Left lung (tissue), 10 donors: ENCODE results near the gene OCRL. TPM values are rescaled to one million over a fixed set of nuclear protein-coding genes. Genes with fewer than 3 reads are reported as not detected.

ENCODE experiments used
- ATAC-seq: fragments of 200-7000 bp; cut with Tn5 transposase; one replicate; pipeline ENCODE4 v1.9.1; 2020; ENCODE audit warnings: moderate library complexity
- DNase-seq, 4 donors: peaks; one replicate each; pipeline ENCODE4 v3.0.0-alpha.2; 2013 to 2020
- H3K27ac ChIP-seq, 2 donors: fragments of 200-600 bp; sonication (generic) in 1 of 2; one replicate each; pipeline versions ENCODE4 v1.5.0 to v1.8.0; 2020 to 2021
- H3K27me3 ChIP-seq, 2 donors: fragments of 200-600 bp; sonication (generic) in 1 of 2; one replicate each; pipeline versions ENCODE4 v1.5.0 to v1.8.0; 2020 to 2021
- H3K36me3 ChIP-seq, 2 donors: fragments of 200-600 bp; sonication (generic) in 1 of 2; one replicate each; pipeline versions ENCODE4 v1.5.0 to v1.8.0; 2020 to 2021
- H3K4me1 ChIP-seq, 2 donors: fragments of 200-600 bp; one replicate each; pipeline ENCODE4 v1.8.0; 2021
- H3K4me3 ChIP-seq, 2 donors: fragments of 200-600 bp; sonication (generic) in 1 of 2; one replicate each; pipeline versions ENCODE4 v1.5.0 to v1.8.0; 2020 to 2021; ENCODE audit warnings: mild to moderate bottlenecking in 1 of 2
- H3K9me3 ChIP-seq, 2 donors: fragments of 200-600 bp; sonication (generic) in 1 of 2; one replicate each; pipeline versions ENCODE4 v1.5.0 to v1.8.0; 2020 to 2021
- intact Hi-C, 2 donors: fragments of 100-400 bp; cut with DNase I; formaldehyde crosslinking; loops; one replicate each; pipeline versions ENCODE4 v1.11.2 to v1.14.2; 2022
- polyA plus RNA-seq, 6 donors: library from polyadenylated mRNA; unstranded; fragments of 120-200 nt; gene quantifications; one replicate each; pipeline ENCODE4 v1.2.1, GENCODE V29; 2013; ENCODE audit not compliant: insufficient read length in 6 of 6
- total RNA-seq, 2 donors: library from RNA; stranded (reverse); fragmentation: NEBNext Ultra II Directional; extraction: Animal tissue kit (Norgen Biotek cat#: 25700); gene quantifications; one replicate each; pipeline ENCODE4 v1.2.1, GENCODE V29; 2021
- TF ChIP-seq, protein P1 (sequence below), 2 donors: fragments of 200-600 bp; sonication (generic) in 1 of 2; IDR thresholded peaks; one replicate each; pipeline versions ENCODE4 v1.5.0 to v1.8.0; 2021; ENCODE audit warnings: antibody characterized with exemption in 2 of 2
- donor health status: DM: no; HTN: yes; CAD: no.
- donor health status: DM: no; HTN: no; CAD: no.

The OCRL gene
- total and polyA plus RNA-seq, 8 donors, result 21.3 to 30.2 (median 27.5) TPM

GRCh38 chrX:129612396-129612795, 72.3 kb downstream of the OCRL start:
- intact Hi-C loops, result loop anchor here in 1 of 2 donors (10.0 kb wide), 1 partner anchor 212 kb away; no protein-coding TSS in a partner anchor
- no peak for ATAC-seq
- no peaks in the 10 kb centered on the region for H3K9me3 ChIP-seq

DNA sequence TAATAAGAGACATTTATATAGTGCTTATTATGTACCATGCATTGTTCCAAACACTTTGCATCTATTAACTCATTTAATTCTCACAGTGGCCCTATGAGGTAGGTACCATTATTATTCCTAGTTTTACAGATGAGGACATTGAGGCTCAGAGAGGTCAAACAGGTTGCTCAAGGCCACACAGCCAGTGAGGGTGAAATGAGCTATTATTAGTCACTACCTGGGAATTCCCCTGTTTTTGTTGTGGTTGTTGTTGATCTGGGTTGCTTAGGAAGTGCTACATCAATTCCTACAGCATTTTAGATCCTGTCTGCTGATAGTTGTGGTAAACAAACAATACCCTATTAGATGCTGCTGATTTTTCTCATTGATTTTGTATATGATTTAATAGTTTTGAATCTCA, 73.5 kb downstream of the OCRL start:
- Histone ChIP-seq H3K4me1 (no peaks in the 10 kb centered on the region), H3K27me3 (no peaks in the 10 kb centered on the region), H3K4me3 (no peak overlapping the region), H3K9me3 (no peaks in the 10 kb centered on the region), H3K27ac (no peak overlapping the region), H3K36me3 (no peaks in the 10 kb centered on the region)
- no peak for ATAC-seq
- TF ChIP-seq, protein P1, sequence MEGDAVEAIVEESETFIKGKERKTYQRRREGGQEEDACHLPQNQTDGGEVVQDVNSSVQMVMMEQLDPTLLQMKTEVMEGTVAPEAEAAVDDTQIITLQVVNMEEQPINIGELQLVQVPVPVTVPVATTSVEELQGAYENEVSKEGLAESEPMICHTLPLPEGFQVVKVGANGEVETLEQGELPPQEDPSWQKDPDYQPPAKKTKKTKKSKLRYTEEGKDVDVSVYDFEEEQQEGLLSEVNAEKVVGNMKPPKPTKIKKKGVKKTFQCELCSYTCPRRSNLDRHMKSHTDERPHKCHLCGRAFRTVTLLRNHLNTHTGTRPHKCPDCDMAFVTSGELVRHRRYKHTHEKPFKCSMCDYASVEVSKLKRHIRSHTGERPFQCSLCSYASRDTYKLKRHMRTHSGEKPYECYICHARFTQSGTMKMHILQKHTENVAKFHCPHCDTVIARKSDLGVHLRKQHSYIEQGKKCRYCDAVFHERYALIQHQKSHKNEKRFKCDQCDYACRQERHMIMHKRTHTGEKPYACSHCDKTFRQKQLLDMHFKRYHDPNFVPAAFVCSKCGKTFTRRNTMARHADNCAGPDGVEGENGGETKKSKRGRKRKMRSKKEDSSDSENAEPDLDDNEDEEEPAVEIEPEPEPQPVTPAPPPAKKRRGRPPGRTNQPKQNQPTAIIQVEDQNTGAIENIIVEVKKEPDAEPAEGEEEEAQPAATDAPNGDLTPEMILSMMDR (IDR thresholded peaks at IDR 0.05), result no peak
- intact Hi-C loops, result loop anchor here in 1 of 2 donors (10.0 kb wide), 1 partner anchor 211 kb away; no protein-coding TSS in a partner anchor
- no peak for DNase-seq

More at GRCh38 chrX:129612396-129612795, 72.3 kb downstream of the OCRL start:
- Histone ChIP-seq H3K27me3 (no peaks in the 10 kb centered on the region), H3K36me3 (no peaks in the 10 kb centered on the region), H3K4me3 (no peak overlapping the region), H3K27ac (no peak overlapping the region), H3K4me1 (no peaks in the 10 kb centered on the region)
- DNase-seq, result no peak
- TF ChIP-seq, protein P1 (IDR thresholded peaks at IDR 0.05), result no peak

DNA sequence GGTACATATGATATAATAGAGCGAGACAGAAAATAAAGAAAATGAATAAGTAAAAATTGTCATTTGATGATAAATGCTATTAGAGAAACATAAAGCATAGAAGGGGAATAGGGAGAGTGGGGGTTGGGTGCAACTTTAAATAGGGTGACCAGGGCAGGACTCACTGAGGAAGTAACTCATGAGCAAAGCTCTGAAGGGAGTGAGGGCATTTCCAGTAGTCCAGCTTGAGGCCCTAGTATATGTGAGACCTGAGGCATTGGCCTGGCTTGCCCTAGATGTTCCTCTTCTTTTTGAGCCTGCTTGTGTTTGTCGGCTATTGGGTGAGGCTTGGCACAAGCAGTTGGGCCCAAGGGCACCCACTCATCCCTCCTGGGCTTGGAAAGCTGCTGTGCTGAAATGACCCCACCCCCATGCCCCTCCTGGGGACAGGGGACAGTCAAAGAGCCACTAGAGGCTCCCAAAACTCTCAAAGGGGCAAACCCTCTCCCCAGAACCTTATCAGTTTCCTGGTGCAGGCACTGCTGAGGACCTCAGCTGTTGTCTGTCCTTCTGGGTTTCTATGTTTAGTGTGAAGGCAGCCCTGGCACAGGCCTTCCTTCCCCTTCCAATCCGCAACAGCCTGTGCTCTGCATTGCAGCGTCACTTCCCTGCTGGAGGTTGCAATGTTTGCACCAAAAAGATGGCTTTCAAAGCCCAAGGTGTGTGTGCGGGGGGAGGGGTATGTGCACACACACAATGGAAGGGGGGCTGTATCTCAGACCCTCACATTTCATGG, 74.6 kb downstream of the OCRL start:
- TF ChIP-seq, protein P1 (IDR thresholded peaks at IDR 0.05), result no peak
- H3K4me1 ChIP-seq, result no peaks in the 10 kb centered on the region
- H3K4me3 ChIP-seq, result no peak overlapping the region
- no peaks in the 10 kb centered on the region for H3K36me3 ChIP-seq
- no peaks in the 10 kb centered on the region for H3K27me3 ChIP-seq
- no peak overlapping the region for H3K27ac ChIP-seq
- no peak for DNase-seq
- no peak for ATAC-seq
- H3K9me3 ChIP-seq, result no peaks in the 10 kb centered on the region
- intact Hi-C loops, result loop anchor here in 1 of 2 donors (10.0 kb wide), 1 partner anchor 210 kb away; no protein-coding TSS in a partner anchor

DNA sequence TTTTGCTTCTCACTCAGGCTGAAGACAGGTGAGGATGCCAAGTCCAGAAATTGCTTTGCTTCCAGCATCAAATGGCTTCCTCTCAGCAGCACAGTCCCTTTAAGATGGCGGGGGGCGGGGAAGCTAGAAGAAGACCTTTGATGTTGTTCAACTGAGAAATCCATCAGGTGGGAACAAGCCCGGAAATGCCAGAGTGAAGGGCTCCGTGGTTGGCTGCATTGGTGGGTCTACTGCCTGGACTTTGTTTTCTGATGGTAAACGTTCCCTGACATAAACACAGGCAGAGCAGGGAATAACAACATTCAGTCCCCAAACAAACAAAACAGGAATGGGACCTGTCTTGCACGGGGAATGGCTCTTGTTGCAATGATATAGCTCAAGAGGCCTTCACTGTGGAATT, 77.4 kb downstream of the OCRL start:
- Histone ChIP-seq H3K4me3 (no peak overlapping the region), H3K27ac (no peak overlapping the region), H3K36me3 (no peaks in the 10 kb centered on the region), H3K4me1 (no peaks in the 10 kb centered on the region), H3K9me3 (no peaks in the 10 kb centered on the region), H3K27me3 (no peaks in the 10 kb centered on the region)
- TF ChIP-seq, protein P1 (IDR thresholded peaks at IDR 0.05), result no peak
- ATAC-seq (no peak), DNase-seq (no peak)
- intact Hi-C loops, result loop anchor here in 1 of 2 donors (10.0 kb wide), 1 partner anchor 207 kb away; no protein-coding TSS in a partner anchor

- no peak overlapping the region for H3K4me3 ChIP-seq
- ATAC-seq (no peak), DNase-seq (no peak)
- H3K4me1 ChIP-seq, result no peaks in the 10 kb centered on the region
- H3K36me3 ChIP-seq, result no peaks in the 10 kb centered on the region
- H3K27me3 ChIP-seq, result no peaks in the 10 kb centered on the region
- TF ChIP-seq, protein P1 (IDR thresholded peaks at IDR 0.05), result no peak
- no peak overlapping the region for H3K27ac ChIP-seq
- intact Hi-C loops, result loop anchor here in 1 of 2 donors (10.0 kb wide), 1 partner anchor 206 kb away; no protein-coding TSS in a partner anchor
- H3K9me3 ChIP-seq, result no peaks in the 10 kb centered on the region
Measured at GRCh38 chrX:129618997-129619396, 78.9 kb downstream of the OCRL start.
